ENCODE results near the gene ZNF808.
"Not testable (repeated sequence)": the region's sequence is repeated elsewhere in the genome, so short reads cannot be mapped to it uniquely, and the experiment has no call there.

ZNF808 gene

GRCh38 chr19:52600639-52601024 lies 73.2 kb downstream of the ZNF808 start:
- DNase-seq = peak; percentile 19

GRCh38 chr19:52601025-52601973 lies 73.8 kb downstream of the ZNF808 start:
- peak; percentile 95 for DNase-seq

GRCh38 chr19:52601974-52602366 lies 74.5 kb downstream of the ZNF808 start:
- DNase-seq = not testable (repeated sequence)

- no peak for DNase-seq
Observed at GRCh38 chr19:52602941-52603340, 75.5 kb downstream of the ZNF808 start.

GRCh38 chr19:52603558-52604207 lies 76.2 kb downstream of the ZNF808 start:
- DNase-seq = no peak

Data from activated CD8-positive, alpha-beta memory T cell treated with anti-CD3 and anti-CD28 coated beads, Interleukin-2, amount 50 U/mL, for 4 hours (primary cell).